Hepatic stellate cell (primary cell): ENCODE results near the gene PRKCA.
"Not testable (repeated sequence)": the region's sequence is repeated elsewhere in the genome, so short reads cannot be mapped to it uniquely, and the experiment has no call there.

Experiments used
- DNase-seq: peaks from one replicate; pipeline ENCODE4 v3.0.0; 2011; ENCODE audit warnings: low spot score

Gene PRKCA

DNA sequence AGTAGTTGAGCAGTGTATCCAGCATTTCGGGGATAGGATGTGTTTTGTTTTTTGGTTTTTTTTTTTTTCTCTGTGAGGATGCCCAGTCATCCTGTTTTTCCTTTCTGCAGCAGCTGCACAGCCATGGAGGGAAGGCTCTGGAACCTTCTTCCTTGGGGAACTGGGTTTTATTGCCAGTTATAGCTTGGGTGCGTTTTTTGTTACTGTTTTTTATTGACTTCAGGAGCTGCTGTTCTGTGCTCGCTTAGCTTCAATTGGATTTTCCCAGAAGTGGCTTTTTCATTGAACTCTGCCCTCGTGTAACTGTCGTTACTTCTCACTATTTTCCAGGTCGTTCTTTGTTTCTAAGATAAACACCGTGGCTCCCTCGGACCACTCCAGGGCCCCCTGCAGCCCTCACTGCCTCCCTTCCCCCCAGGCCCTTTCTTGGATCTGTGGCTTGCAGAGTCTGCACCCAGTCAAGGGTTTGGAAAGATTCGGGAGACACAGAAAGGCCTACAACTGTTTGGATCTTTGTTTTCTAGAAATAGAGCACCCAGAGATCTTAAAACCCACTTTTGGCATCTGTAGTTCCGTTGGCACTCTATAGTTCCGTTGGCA lies 412.8 kb downstream of the PRKCA start:
- DNase-seq, result no peak

DNA sequence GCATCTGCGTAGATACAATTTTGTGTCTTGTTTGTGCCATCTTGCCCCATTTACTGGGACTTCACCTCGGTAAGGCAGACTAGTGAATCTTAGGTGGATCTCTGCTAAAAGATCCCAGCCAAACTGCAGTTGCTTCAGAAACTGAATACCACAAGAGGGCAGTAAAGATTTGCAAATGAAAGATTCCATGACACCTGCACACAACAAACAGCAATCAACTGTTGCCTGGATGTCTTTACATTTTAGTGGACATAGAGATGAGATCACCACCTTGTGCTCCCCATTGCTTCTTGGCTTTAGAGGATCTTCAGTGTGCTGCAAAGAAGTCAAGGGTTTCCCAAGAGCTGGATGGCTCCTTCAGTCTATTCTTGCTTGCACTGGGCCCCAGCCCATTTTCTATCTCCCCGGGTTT lies 413.3 kb downstream of the PRKCA start:
- DNase-seq, result peak; percentile 60

DNA sequence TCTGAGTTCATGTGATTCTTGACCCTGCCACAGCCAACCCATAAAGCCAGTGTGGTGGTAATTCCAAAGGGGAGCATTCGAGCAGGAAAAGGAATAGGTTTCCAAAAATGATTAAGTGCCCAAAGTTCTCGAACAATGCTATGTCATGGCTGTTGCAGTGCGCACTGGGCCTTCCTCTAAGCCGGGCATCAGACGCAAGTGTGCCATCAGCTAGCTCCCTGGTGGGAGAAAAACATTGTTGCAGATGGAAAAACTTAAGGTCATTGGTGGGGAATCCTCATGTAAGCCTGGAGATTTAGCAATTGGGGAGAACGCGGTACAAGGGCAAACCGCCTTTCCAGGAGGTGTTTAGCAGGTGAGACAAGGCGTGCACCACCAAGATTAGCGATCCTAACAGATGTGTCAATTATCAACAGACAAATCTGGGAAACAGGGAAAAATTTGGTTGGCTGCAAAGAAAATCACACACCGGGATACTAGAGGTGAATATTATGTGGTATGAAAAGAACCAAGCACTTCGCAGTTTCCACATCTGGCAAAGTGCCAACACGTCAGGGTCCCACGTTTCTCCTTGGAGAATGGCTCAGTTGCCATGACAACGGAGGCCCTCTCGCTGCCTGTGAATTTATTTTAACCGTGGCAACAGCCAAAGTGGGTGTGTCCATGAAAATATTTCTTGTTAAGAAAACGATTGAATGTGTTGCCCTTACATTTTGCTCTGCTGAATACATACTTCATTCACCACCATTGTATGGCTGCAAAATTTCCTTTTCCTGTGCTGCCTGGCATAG lies 414.0 kb downstream of the PRKCA start:
- DNase-seq, result no peak

DNA sequence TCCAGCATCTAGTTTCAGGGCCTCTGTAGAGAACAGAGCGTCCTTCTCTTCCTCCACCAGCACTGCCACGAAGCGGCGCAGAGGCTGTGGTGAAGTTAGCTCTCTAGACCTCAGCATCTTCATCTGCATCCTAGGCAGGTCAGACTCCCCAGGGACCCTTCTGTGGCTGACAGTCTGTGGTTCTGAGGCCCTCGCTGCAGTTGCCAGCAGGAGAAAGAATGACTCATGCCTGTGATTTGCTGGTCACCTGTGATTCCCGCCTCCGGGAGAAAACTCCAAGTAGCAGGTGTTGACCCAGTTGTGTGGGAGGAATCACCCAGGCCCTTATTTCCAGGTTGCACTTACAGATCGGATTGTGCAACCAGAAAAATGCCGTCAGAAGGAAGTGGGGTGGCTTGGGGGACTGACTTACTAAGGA lies 415.2 kb downstream of the PRKCA start:
- DNase-seq, result no peak

DNA sequence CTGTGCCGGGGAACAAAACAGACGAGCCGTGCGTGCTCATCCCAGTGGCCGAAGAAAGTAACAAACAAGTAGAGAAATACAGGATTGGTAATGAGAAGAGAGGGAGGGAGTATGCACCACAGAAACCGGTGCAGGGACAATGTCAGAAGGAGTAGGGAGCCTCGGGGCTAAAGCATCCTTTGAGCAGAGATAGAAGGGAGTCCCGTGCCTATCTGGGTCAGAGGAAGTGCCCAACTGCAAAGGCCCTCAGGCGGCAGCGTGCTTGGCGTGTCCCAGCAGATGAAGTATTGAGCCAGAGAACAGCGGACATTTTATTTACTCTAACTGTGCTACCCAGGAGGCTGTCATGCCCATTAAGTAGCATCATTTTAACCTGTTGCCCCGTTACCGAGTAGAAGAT lies 417.6 kb downstream of the PRKCA start:
- DNase-seq, result no peak

DNA sequence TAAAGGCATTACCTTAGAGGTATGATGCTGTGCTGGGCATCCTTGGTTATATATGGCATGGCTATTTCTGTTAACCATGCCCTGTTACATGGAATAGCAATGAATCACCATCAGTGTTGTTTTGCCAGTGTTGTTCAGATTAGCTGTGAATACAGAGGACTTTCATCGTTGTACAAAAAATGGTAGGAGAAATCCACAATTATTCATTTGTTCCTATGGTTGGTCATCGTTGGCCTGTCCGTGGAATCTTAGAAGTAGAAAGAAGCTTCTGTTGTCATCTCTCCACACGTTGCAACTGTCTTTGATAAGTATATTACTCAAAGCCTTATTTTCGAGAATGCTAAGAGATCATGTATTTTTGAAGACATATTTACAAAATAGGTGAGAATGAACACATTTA lies 418.2 kb downstream of the PRKCA start:
- no peak for DNase-seq

DNA sequence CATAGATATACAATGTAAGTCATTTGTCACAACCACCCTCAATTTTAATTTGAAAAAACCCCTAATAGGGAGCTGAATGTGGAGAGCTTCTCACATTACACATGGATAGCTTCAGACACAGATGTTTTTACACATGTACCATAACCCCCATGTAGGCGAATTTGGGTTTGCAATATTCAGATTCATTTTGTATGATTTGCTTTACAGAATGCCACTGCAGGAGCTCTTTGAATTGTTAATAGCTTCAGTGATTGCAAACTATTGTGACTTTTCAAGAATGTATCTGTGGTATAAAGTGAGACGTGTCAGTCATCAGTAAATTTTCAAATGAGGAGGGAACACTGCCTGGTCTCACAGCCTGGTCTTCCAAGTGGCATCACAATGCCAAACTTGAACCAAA lies 419.9 kb downstream of the PRKCA start:
- no peak for DNase-seq

DNA sequence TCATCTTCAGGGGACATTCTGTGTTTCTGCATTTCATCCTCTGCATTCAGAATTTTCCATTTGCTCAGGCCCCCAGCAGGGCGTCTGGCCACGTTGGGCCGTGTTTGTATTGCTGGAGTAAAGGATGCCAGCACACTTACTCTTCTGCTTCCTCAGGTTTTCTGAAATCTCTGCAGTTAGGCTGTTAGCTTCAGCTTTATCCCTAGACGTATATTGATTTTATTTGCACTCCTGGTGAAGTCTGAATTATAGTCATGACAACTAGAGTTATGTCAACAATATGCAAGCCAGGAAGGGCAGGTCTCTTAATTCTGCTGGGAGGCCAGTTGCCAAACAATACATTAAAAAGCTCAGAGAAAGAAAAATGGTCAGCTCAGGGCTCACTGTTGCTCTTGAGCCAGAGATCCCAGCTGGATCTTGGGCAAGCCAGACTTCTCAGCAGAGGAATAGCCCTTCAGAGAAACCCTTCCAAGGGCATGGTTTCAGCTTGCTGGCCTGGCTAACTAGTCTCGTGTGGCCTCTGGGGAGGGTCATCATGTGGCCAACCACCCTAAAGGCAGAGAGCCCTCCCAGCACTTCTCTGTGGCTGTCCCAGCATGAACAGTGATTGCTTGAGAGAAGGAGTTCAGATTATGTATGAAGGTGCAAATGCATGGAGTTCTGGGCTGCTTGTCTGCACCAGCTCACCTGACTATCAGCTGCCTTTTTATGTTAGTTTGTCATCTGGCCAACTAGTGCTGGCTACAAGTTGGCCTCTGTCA lies 422.3 kb downstream of the PRKCA start:
- DNase-seq, result peak; percentile 51

DNA sequence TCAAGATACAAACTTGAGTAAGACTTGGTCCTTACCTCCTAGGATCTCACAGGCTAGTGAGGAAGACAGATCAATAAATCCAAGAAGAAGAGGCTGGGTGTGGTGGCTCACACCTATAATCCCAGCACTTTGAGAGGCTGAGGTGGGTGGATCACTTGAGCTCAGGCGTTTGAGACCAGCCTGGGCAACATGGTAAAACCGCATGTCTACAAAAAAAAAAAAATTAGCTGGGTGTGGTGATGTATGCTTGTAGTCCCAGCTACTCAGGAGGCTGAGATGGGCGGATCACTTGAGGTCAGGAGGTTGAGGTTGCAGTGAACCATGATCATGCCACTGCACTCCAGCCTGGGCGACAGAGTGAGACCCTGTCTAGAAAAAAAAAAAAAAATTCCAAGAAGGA lies 423.0 kb downstream of the PRKCA start:
- DNase-seq, result not testable (repeated sequence)

DNA sequence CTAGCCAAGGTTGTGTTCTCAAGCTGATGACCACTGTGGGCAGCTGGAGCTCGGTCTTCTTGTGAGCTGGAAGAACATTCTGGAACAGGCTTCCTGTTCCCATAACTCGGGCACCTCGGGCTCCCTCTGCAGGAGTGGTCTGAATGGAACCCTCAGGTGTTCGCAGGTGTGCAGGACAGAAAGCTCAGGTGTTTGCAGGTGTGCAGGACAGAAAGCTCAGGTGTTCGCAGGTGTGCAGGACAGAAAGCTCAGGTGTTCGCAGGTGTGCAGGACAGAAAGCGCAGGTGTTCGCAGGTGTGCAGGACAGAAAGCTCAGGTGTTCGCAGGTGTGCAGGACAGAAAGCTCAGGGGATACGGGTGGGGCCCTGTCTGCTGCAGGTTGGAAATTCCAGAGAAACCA lies 423.5 kb downstream of the PRKCA start:
- DNase-seq, result no peak

DNA sequence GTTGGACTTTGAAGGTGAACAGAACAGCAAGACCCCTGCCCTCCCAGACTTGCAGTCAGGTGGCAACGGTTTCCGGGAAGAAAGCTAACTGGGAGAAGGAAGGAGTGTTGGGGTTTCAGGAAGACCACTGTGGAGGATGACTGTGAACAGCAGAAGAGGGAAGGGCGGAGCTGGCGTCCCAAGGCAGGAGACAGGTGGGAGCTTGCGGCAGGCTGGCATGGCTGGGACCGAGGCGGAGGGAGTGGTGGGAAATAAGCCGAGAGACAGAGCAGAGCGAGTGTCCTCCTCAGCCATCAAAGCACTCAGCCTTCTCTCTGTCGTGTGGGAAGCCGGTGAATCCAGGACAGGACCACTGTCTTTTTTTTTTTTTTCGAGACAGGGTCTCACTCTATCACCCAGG lies 424.0 kb downstream of the PRKCA start:
- no peak for DNase-seq

DNA sequence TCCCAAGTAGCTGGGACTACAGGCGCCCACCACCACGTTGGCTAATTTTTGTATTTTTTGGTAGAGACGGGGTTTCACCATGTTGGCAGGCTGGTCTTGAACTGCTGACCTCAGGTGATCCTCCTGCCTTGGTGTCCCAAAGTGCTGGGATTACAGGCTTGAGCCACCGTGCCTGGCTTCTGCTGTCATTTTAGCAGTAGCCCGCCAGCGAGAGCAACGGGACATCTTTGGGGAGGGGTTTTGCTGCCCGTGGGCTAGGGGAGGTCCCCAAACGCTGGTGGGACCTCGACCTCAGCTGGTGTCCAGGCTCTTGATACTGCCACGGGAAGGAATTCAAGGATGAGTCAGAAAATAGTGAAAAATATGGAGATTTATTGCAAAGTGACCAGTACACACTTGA lies 424.4 kb downstream of the PRKCA start:
- no peak for DNase-seq

DNA sequence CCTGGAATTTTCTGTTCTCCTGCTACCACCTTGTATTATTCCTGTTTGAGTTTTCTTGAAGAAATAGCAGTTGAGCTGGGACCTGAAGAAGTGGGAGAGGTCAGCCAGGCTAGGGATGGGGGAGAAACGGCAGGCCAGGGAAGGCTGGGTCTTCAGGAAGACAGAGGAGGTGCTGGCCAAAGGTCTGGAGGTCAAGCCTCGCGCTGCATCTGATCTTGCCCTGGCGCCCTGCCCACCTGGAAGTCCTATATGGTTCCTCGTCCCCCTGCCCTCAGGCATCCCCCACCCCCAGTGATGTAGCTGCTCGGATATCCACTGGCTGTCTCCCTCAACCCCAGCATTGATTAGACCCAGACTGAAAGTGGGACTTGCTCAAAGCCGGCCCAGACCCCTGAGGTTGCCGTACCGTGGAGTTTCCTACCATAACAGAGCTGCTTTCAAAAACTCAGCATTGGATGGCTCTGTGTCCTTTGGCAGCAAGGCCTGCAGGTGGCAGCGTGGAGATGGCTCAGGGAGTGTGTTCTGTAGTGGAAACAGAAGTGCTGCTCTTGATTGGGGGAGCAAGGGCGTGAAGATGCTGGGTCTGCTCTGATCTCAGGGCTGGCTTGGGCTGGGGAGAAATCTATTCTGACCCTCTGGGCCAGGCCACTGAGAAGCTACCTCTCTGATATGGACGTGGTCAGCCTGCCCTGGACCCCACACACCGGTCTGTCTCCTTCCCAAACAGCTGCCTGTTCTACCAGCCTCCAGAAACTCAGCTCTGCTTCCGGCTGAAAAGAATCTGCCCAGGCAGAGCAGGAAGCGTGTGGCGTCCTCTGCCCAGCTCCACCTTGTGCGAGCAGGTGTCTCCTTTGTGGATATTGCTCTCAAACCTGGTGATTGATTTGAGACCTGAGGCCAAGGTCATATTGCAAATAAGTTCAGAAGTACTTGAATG lies 425.5 kb downstream of the PRKCA start:
- peak; percentile 57 for DNase-seq

DNA sequence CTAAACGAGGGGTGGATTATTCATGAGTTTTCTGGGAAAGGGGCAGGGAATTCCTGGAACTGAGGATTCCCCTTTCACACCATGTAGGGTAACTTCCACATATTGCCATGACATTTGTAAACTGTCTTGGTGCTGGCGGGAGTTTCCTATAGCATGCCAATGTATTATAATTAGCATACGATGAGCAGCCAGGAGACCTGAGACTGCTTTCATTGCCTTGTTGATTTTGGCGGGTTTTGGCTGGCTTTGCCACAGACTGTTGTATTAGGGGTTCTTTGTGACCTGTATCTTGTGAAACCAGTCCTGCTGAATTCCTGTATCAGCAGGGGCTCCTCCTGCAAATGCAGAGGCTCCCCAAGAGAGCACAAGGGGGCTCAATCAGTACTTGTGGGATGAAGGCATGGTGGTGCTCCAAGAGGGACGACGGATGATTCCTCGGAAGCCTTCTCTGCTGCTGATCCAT lies 428.1 kb downstream of the PRKCA start:
- DNase-seq, result no peak

DNA sequence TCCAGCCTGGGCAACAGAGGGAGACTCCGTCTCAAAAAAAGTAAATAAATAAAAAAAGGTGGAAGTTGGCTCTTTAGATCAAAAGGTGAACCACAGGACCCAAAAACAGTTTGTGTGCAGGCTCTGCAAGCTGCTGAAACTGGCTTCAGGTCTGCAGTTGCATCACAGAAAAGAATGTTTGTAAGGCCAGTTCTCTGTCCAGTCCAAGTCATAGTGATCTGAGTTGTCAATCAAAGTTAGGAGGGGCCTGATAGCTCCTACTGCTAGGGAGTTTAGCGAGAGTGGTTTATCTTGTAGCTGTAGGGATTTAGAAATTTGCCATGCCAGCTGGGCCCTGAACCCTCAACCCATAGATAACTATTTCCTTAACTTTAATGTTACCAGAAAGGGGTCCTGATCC lies 431.3 kb downstream of the PRKCA start:
- no peak for DNase-seq

DNA sequence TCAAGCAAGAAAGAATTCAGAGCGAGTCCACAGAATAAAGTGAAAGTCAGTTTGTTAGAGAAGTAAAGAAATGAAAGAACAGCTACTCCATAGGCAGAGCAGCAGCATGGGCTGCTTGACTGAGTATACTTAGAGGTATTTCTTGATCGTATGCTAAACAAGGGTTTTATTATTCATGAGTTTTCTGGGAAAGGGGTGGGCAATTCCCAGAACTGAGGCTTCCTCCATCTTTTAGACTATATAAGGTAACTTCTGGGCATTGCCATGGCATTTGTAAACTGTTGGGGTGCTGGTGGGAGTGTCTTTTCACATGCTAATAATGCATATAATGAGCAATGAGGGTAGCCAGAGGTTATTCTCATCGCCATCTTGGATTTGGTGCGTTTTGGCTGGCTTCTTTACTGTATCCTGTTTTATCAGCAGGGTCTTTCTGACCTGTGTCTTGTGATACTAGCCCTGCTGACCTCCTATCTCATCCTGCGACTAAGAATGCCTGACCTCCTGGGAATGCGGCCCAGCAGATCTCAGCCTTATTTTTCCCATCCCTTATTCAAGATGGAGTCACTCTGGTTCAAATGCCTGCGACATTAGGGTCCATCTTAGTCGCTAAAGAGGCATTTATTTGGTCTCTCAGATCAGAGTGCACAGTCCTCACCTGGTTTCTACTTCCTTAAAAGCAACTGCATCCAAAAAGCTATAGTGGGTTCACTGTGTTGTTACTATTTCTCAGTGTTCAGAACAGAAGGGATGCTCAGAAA lies 432.0 kb downstream of the PRKCA start:
- no peak for DNase-seq

DNA sequence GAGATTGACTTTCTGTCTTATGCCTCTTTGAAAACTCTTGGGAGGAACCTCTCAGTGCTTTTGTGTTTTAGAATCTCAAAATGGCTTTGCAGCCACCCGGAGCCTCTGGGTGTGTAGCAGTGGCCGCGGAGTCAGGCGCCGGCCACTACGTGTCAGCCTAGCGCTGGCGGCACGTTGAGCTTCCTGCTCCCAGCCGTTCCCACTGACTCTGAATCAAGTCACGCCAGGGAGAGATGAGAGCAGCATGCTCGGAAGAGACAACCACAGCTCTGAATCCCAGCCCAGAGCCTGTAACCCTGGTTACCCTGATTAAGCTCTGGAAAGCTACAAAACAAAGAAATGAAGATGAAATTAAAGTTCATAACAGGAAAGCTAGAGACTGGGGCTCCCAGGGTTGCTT lies 435.1 kb downstream of the PRKCA start:
- DNase-seq, result no peak

DNA sequence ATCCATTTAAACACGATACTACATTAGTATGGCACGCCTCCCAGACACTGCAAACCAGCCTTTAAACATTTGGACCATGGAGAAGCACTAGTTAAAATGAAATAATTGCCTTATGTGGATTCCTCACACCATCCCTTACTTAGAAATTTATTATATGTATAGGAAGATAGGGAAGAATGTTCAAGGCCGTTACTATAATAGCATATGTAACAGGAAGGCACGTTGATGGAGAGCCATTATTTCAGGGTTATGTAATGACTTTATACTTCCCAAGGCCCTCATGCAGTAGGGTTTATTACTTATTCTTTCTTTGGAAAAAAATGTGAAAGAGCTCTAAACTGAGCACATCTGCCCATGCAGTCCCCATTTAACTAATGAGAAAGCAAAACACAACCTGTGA lies 435.9 kb downstream of the PRKCA start:
- no peak for DNase-seq

DNA sequence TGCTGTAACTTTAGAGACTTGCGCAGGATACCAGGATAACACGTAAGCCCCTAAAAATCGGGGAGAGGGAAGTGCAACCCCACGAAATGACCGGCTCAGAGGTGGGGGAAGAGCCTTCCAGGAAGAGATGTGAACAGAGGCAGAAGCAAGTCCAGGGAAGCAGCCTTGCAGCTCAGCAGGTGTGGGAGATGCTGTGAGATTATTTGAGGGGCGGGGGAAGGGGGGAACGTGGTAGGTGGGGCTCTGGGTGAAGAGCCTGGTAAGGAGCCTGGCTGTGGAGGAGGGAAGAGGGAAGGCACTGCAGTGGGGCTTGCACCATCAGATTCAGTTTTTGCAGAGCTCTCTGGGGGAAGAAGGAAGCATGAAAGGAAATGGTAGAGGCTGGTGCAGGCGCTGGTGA lies 437.1 kb downstream of the PRKCA start:
- no peak for DNase-seq

DNA sequence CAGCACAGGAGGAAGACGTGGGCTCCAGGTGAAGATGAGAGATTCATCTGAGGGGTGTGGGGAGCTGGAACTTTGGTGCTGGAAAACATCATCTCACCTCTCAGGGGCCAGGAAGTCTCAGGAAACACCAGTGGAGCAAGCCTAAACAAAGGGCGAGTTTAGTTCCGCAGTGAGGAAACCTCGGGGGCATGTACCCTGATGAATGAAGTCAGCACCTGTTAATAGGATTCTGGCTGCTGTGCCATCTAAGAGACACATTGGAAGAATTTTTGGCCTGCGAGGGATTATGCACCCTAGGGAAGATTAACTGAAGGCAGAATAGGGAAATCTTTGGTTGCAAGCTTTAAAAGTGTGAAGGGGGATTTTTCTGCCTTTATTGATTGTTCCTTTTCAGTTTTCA lies 437.8 kb downstream of the PRKCA start:
- no peak for DNase-seq

DNA sequence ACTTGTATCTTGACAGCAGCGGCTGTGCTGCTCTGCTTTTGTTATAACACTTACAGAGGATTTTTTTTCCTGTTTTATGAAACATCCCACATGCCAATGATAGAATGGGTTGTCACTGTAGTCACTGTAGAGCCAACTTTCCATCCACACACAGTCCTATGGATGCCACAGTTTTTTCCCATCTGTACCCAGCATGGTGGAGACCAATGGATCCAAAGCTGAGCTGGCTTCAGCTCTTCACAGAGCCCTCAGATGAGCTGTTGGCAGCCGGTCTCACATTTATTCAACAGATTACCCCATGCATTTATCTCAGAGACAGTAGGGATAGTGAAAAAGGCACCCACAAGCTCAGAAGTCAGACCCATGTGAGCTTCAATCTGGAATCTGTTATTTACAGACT lies 441.1 kb downstream of the PRKCA start:
- DNase-seq, result no peak
